Measurements from ENCODE around the gene CLCN3. TPM values are rescaled to one million over a fixed set of nuclear protein-coding genes. Genes with fewer than 3 reads are reported as not detected.
A peak's percentile ranks its signal among the peaks of the same experiment; 100 is the strongest.
"Not testable (repeated sequence)": the region's sequence is repeated elsewhere in the genome, so short reads cannot be mapped to it uniquely, and the experiment has no call there.

Gene CLCN3
- total RNA-seq, 1 donor from 2014 or later, result 34.7 TPM

DNA sequence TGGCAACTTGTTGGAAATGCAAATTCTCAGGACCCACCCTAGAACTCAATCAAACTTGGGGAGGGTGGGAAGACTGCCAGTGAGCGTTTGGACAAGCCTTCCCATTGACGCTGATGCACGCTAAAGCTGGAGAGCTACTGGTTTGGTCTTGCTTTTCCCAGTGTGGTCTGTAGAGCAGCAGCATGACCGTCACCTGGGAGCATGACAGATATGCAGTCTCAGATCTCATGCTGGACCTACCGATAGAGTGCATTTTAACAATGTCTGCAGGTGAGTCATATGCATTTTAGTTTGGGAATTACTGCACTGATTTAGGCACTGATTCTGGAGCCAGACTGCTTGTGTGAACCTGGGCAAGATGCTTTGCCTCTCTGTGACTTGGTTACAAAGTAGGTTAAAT, 110.2 kb downstream of the CLCN3 start:
- no peak for DNase-seq (ENCODE audit: low spot score)
- Mint-ChIP-seq H3K36me3 (ENCODE audit: low read depth) (peaks cover 15% of the 10 kb centered on the region), H3K9me3 (ENCODE audit: low read depth) (no peaks in the 10 kb centered on the region), H3K4me3 (ENCODE audit: unreplicated experiment) (no peak overlapping the region), H3K27me3 (ENCODE audit: low read depth) (no peaks in the 10 kb centered on the region), H3K27ac (ENCODE audit: unreplicated experiment) (no peak overlapping the region), H3K4me1 (ENCODE audit: low read depth) (no peaks in the 10 kb centered on the region)
- TF ChIP-seq, protein P1, sequence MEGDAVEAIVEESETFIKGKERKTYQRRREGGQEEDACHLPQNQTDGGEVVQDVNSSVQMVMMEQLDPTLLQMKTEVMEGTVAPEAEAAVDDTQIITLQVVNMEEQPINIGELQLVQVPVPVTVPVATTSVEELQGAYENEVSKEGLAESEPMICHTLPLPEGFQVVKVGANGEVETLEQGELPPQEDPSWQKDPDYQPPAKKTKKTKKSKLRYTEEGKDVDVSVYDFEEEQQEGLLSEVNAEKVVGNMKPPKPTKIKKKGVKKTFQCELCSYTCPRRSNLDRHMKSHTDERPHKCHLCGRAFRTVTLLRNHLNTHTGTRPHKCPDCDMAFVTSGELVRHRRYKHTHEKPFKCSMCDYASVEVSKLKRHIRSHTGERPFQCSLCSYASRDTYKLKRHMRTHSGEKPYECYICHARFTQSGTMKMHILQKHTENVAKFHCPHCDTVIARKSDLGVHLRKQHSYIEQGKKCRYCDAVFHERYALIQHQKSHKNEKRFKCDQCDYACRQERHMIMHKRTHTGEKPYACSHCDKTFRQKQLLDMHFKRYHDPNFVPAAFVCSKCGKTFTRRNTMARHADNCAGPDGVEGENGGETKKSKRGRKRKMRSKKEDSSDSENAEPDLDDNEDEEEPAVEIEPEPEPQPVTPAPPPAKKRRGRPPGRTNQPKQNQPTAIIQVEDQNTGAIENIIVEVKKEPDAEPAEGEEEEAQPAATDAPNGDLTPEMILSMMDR (IDR thresholded peaks at IDR 0.05), result no peak

DNA sequence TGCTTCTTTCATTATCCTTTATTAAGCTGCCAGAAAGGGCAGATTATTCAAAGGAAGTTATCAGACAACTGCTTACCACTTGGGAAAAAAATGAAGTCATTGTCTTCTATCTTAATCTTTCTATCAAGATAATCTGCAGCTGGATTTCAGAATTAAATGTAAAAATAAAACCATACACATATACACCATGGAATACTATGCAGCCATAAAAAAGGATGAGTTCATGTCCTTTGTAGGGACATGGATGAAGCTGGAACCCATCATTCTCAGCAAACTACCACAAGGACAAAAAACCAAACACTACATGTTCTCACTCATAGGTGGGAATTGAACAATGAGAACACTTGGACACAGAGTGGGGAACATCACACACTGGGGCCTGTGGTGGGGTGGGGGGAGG, 118.2 kb downstream of the CLCN3 start:
- peaks cover 12% of the 10 kb centered on the region for H3K36me3 Mint-ChIP-seq (ENCODE audit: low read depth)
- not testable (repeated sequence) for H3K9me3 Mint-ChIP-seq (ENCODE audit: low read depth); H3K4me3 Mint-ChIP-seq (ENCODE audit: unreplicated experiment); H3K27me3 Mint-ChIP-seq (ENCODE audit: low read depth); H3K4me1 Mint-ChIP-seq (ENCODE audit: low read depth); DNase-seq (ENCODE audit: low spot score); H3K27ac Mint-ChIP-seq (ENCODE audit: unreplicated experiment)

DNA sequence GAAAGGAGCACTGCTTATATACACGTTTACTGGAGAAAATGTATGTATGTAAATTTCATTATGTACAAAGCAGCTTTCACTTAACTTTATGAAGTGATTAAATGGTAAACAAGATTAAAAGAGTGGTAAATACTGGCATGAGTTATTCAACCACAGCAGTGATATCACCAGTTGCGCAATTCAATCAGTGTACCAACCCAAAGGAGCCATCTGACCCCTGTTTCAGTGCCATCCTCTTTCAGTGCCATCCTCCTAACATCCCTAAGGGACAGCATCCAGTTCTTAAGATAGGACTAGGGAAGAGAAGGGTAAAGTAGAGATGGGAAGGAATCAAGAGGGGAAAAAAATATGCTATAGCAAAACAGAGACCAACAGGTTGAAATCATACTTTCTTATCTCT, 121.2 kb downstream of the CLCN3 start:
- DNase-seq (ENCODE audit: low spot score), result no peak

DNA sequence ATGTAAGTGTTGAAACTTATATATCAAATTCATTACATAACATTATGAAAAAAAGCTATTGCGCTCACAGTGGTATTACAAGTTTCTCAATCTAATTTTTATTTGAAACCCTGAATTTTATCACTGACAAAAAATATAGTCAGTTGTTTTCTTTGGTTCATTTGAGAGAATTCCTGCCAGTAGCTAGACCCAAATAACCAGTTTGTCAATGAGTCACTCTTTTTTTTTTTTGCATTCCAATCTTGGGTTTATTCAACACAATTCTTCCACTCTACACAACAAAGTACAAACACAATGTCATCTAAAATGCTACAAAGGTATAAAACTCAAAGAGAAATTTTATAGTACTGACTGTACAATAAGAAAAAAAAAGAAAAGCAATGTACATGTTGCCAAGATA, 124.2 kb downstream of the CLCN3 start:
- DNase-seq (ENCODE audit: low spot score), result no peak
- Mint-ChIP-seq H3K4me3 (ENCODE audit: unreplicated experiment) (no peak overlapping the region), H3K27me3 (ENCODE audit: low read depth) (no peaks in the 10 kb centered on the region), H3K9me3 (ENCODE audit: low read depth) (no peaks in the 10 kb centered on the region), H3K36me3 (ENCODE audit: low read depth) (peaks cover 1% of the 10 kb centered on the region), H3K4me1 (ENCODE audit: low read depth) (peaks cover 10% of the 10 kb centered on the region), H3K27ac (ENCODE audit: unreplicated experiment) (no peak overlapping the region)
- TF ChIP-seq, protein P1 (IDR thresholded peaks at IDR 0.05), result no peak

More for the DNA sequence above, 121.2 kb downstream of the CLCN3 start:
- H3K4me3 Mint-ChIP-seq (ENCODE audit: unreplicated experiment), result no peak overlapping the region
- TF ChIP-seq, protein P1 (IDR thresholded peaks at IDR 0.05), result no peak
- H3K9me3 Mint-ChIP-seq (ENCODE audit: low read depth), result no peaks in the 10 kb centered on the region
- H3K36me3 Mint-ChIP-seq (ENCODE audit: low read depth), result peaks cover 10% of the 10 kb centered on the region
- no peak overlapping the region for H3K27ac Mint-ChIP-seq (ENCODE audit: unreplicated experiment)
- peaks cover 10% of the 10 kb centered on the region for H3K4me1 Mint-ChIP-seq (ENCODE audit: low read depth)
- H3K27me3 Mint-ChIP-seq (ENCODE audit: low read depth), result no peaks in the 10 kb centered on the region

DNA sequence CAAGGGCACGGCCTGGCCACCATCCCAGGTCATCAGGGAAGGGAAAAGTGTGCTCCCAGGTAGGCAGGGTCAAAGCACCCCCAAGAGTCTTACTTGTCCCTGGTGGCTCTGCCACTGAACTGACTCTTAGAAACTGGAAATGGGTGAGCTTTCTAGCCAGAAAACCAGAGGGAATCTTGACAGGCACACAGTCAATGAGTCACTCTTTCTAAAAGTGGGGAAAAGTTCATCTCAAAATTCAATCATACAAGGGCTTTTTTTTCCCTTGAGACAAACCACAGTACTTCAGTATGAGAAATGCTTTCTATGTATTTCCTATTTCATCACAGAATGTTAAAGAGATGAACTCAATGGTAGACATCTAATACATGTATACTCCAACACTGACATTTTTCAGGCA, 124.9 kb downstream of the CLCN3 start:
- peaks cover 10% of the 10 kb centered on the region for H3K4me1 Mint-ChIP-seq (ENCODE audit: low read depth)
- H3K4me3 Mint-ChIP-seq (ENCODE audit: unreplicated experiment), result no peak overlapping the region
- no peak overlapping the region for H3K27ac Mint-ChIP-seq (ENCODE audit: unreplicated experiment)
- no peaks in the 10 kb centered on the region for H3K27me3 Mint-ChIP-seq (ENCODE audit: low read depth)
- no peak for DNase-seq (ENCODE audit: low spot score)
- H3K9me3 Mint-ChIP-seq (ENCODE audit: low read depth), result no peaks in the 10 kb centered on the region
- H3K36me3 Mint-ChIP-seq (ENCODE audit: low read depth), result peaks cover 1% of the 10 kb centered on the region
- TF ChIP-seq, protein P1 (IDR thresholded peaks at IDR 0.05), result no peak

DNA sequence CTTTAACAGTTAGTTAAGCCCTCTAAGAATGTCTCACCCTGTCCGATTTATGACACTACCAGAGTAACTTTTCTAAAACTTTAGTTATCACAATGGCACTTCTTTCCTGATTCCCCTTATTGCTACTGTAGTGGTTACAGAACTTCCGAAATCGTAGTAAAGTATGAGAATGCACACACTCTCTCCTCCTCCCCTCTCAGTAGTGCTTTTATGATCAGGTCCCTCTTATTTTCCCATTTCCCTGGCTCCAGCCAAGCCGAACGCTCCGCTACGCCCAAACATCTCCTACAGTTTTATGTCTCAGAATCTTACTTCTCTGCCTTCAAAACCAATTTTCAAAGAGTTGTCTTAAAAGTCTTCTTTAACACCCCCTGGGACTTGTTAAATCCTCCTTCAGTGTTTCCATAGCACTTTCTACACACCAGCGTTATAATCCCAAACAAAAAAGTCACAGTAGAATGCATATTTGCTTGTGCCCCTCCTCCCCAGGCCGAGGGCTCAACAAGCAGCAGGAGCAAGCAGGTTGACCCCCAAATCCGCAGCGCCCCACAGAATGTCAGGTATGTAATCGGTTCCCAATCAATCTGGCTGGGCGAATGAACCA, 136.7 kb downstream of the CLCN3 start:
- Mint-ChIP-seq H3K27ac (ENCODE audit: unreplicated experiment) (peak overlapping the region; percentile 3), H3K27me3 (ENCODE audit: low read depth) (no peaks in the 10 kb centered on the region), H3K4me3 (ENCODE audit: unreplicated experiment) (peak overlapping the region; percentile 81), H3K36me3 (ENCODE audit: low read depth) (no peaks in the 10 kb centered on the region), H3K9me3 (ENCODE audit: low read depth) (no peaks in the 10 kb centered on the region), H3K4me1 (ENCODE audit: low read depth) (peaks cover 21% of the 10 kb centered on the region)
- TF ChIP-seq, protein P1 (IDR thresholded peaks at IDR 0.05), result no peak
- DNase-seq (ENCODE audit: low spot score), result no peak
